ENCODE results near the gene CFAP45.

The CFAP45 gene

DNA sequence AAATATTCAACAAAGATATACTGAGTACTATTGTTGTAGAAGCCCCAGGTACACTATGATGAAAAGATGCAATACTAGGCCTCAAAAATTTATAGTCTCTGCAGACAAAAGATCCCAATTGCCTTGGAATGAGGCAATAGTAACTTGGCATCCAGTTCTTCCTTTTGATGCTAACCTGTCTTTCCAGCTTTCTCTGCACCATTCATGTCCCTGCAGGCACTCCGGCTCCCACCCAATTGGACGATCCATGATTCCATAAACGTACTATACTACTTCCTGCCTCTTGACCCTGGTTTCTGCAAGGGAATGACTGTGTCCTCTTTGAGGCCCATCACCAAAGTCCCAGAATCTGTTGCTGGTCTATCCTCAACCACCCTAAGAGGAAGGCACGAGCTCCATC, 33.4 kb upstream of the CFAP45 start:
- no peak for DNase-seq (ENCODE audit: low read depth, low spot score)
- ChIA-PET POLR2A (interaction anchor here (1.0 to 1.2 kb wide), 2 partner anchors 8 to 10 kb away, joined by 3 to 4 read pairs; partner anchors contain the start of gene TAGLN2), CTCF (interaction anchor here (0.6 to 23.7 kb wide), 8 partner anchors 7 to 153 kb away, joined by 3 to 1031 read pairs (median 9); partner anchors contain the start of genes DUSP23, IGSF9, SLAMF9 and TAGLN2)
- H3K4me3 ChIP-seq (ENCODE audit: low read depth, low read length) = no peak overlapping the region
- TF ChIP-seq, protein P1, sequence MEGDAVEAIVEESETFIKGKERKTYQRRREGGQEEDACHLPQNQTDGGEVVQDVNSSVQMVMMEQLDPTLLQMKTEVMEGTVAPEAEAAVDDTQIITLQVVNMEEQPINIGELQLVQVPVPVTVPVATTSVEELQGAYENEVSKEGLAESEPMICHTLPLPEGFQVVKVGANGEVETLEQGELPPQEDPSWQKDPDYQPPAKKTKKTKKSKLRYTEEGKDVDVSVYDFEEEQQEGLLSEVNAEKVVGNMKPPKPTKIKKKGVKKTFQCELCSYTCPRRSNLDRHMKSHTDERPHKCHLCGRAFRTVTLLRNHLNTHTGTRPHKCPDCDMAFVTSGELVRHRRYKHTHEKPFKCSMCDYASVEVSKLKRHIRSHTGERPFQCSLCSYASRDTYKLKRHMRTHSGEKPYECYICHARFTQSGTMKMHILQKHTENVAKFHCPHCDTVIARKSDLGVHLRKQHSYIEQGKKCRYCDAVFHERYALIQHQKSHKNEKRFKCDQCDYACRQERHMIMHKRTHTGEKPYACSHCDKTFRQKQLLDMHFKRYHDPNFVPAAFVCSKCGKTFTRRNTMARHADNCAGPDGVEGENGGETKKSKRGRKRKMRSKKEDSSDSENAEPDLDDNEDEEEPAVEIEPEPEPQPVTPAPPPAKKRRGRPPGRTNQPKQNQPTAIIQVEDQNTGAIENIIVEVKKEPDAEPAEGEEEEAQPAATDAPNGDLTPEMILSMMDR (IDR thresholded peaks at IDR 0.05; ENCODE audit: insufficient read depth, low read length, missing control alignments) = no peak

DNA sequence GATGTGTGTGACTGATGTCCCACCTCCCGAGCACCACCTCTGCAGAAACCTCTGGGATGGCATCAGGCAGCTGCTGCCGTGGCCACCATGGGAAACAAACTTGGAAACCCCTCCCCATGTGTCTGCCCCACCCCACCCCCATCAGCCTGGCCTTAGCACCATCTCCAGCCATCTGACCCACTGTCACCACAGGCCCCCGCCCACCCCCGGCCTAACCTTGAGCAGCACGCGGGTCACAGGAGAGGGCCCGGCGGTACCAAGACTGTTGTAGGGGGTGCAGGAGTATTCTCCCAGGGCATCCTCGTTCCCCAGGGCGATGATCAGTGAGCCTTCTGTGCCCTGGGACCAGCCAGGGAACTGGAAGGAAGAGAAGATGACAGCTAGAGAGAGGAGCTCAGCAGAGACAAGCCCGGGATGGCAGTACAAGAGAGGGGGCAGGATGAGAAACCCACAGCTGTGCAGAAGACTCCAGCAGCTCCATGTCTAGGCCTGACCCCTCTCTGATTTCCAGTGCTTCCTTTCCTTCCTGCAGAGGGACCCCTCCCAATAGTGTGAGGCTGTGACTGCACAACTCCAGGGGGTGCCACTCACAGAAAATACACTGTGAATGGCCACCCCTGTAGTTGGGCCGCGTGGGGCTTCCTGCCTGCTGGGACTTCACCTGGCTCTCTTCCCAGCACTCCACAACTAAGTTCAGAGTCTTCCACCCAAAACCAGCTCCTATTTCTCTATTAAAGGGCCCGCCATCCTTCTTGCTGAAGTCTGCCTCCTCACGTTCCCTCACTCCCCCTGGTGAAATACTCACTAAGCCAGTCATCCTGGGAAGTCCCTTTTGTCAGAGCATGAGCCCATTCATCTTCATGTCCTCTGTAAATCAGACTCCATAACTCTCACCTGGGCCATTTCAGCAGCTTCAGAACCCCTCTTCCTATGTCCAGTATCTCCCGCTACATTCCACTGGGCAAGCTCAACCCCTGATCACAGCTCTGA, 32.6 kb upstream of the CFAP45 start:
- no peak overlapping the region for H3K4me3 ChIP-seq (ENCODE audit: low read depth, low read length)
- TF ChIP-seq, protein P1 (IDR thresholded peaks at IDR 0.05; ENCODE audit: insufficient read depth, low read length, missing control alignments) = no peak
- DNase-seq (ENCODE audit: low read depth, low spot score) = no peak
- CTCF ChIA-PET = interaction anchor here (0.6 to 23.7 kb wide), 8 partner anchors 7 to 152 kb away, joined by 3 to 1031 read pairs (median 9); partner anchors contain the start of genes DUSP23, IGSF9, SLAMF9 and TAGLN2
- POLR2A ChIA-PET = interaction anchor here (1.0 to 1.2 kb wide), 2 partner anchors 7 to 9 kb away, joined by 3 to 4 read pairs; partner anchors contain the start of gene TAGLN2

DNA sequence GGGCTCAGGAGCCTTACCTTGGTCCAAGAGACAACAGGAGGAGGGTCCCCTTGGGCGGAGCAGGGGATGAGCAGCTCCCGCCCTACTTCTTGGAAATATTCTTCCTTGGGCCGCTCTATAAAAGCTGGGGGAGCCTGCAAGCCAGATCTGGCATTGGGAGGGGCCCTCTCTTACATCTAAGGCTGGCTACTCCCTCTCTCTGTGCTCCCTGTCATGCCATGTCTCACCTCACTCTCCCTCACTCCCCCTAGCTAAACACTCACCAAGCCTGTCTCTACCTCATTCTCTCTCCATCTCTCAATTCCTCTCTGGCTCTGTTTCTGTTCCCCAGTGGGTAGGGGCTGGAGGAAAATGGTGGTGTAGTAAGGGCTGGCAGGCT, 31.8 kb upstream of the CFAP45 start:
- ChIA-PET CTCF (interaction anchor here (1.9 to 23.7 kb wide), 3 partner anchors 21 to 133 kb away, joined by 5 to 1031 read pairs (median 161); partner anchors contain the start of genes IGSF9 and SLAMF9), POLR2A (no interaction called here)
- TF ChIP-seq, protein P1 (IDR thresholded peaks at IDR 0.05; ENCODE audit: insufficient read depth, low read length, missing control alignments) = no peak
- no peak for DNase-seq (ENCODE audit: low read depth, low spot score)
- no peak overlapping the region for H3K4me3 ChIP-seq (ENCODE audit: low read depth, low read length)

DNA sequence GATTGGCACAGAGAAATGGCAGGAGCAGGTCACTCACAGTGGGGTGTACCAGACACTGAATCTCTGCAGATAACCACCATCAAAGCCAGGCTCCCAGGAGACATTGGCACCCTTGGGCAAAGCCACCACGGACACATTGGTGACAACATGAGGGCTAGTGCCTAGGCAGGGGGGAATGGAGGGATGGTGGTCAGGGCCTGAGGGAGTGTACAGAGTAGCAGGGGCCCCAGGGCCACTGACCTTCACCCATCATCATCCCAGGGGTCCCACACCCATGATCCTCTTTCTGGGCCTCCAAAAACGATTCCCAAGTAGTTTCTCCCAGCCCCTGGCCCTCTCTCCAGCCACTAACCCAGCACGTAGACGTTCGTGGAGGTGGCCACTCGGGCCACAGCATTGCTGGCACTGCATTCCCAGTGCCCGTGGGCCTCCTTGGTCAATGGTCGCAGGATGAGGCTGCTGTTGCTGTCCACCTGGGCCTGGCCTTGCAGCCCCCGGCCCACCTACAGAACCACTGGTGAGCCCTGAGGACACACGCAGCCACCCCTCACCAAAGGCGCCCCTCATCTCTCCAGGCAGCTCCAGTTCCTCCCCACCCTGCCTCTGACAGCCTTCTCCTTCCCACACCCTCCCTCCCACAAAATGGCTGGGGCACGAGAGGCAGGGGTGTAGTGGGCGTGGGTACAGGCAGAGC, 31.3 kb upstream of the CFAP45 start:
- TF ChIP-seq, protein P1 (IDR thresholded peaks at IDR 0.05; ENCODE audit: insufficient read depth, low read length, missing control alignments) = no peak
- DNase-seq (ENCODE audit: low read depth, low spot score) = no peak
- ChIA-PET CTCF (interaction anchor here (0.8 to 23.7 kb wide), 4 partner anchors 6 to 262 kb away, joined by 3 to 1031 read pairs (median 135); partner anchors contain the start of genes IGSF9 and SLAMF9), POLR2A (no interaction called here)
- H3K4me3 ChIP-seq (ENCODE audit: low read depth, low read length) = no peak overlapping the region

DNA sequence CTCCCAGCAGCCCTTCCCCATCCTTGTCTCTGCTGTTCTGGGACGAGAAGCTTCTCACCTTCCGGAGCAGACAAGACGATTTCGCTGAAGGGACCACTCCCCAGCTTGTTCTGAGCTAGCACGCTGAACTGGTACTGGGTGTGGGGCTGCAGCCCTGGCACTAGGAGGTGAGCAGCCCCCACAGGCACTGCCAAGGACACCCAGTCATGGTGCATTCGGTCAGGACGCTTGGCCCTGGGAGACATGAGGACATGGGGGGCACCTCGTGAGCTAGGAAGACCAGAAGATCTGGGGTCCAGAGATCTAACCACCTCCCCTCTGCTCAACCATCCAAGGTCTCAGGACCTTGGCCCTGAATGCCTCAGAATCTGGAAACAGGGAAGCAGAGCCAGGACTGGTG, 30.7 kb upstream of the CFAP45 start:
- ChIA-PET CTCF (interaction anchor here (0.8 to 23.7 kb wide), 6 partner anchors 6 to 263 kb away, joined by 3 to 1031 read pairs (median 4); no protein-coding TSS in a partner anchor), POLR2A (no interaction called here)
- TF ChIP-seq, protein P1 (IDR thresholded peaks at IDR 0.05; ENCODE audit: insufficient read depth, low read length, missing control alignments) = no peak
- no peak for DNase-seq (ENCODE audit: low read depth, low spot score)
- no peak overlapping the region for H3K4me3 ChIP-seq (ENCODE audit: low read depth, low read length)

Measured in AG04449 (cell line).